IMR-90 (cell line): ENCODE results near the gene PPARG. TPM values are rescaled to one million over a fixed set of nuclear protein-coding genes. Genes with fewer than 3 reads are reported as not detected.

ENCODE experiments used
- ATAC-seq: fragments of 200-7000 bp; cut with Tn5 transposase; 2 replicates; pipeline ENCODE4 v1.9.1; 2020; ENCODE audit warnings: low read depth, mild to moderate bottlenecking, moderate library complexity
- BruUV-seq: library from RNA; stranded (reverse); fragments of 400-500 nt; replicated peaks from 2 replicates; lab custom pipeline; 2021; lab: Mats Ljungman, UMichigan
- CTCF ChIA-PET: fragments of 300-600 bp; formaldehyde crosslinking; extraction: SDS; loops from one replicate; lab custom pipeline; 2021; ENCODE audit warnings: antibody characterized with exemption; lab: Yijun Ruan, JAX
- POLR2A ChIA-PET: fragments of 300-600 bp; sonication (Branson Sonifier 250); formaldehyde crosslinking; loops from one replicate; lab custom pipeline; 2022; ENCODE audit warnings: antibody characterized with exemption; ENCODE audit not compliant: unreplicated experiment; lab: Charles Lee
- DNase-seq: peaks from one replicate; pipeline ENCODE4 v3.0.0; 2013
- H2AFZ ChIP-seq: replicated peaks from 2 replicates; pipeline ENCODE3; 2013; ENCODE audit warnings: low read length, mild to moderate bottlenecking; ENCODE audit not compliant: poor library complexity
- H2AK5ac ChIP-seq: 2 replicates; pipeline ENCODE4 v1.6.1; 2013; ENCODE audit warnings: low read depth, low read length, inconsistent platforms
- H2AK9ac ChIP-seq: replicated peaks from 2 replicates; pipeline ENCODE3; 2013; ENCODE audit warnings: mild to moderate bottlenecking, low read depth, low read length, moderate library complexity; ENCODE audit not compliant: poor library complexity
- H2BK120ac ChIP-seq: 2 replicates; pipeline ENCODE4 v1.6.1; 2013; ENCODE audit warnings: low read depth, low read length, inconsistent platforms
- H2BK15ac ChIP-seq: 3 replicates; pipeline ENCODE4 v1.6.1; 2013; ENCODE audit warnings: low read depth, low read length, inconsistent platforms
- H2BK20ac ChIP-seq: 2 replicates; pipeline ENCODE4 v1.6.1; 2013; ENCODE audit warnings: low read depth, mild to moderate bottlenecking, inconsistent platforms, low read length, moderate library complexity
- H2BK5ac ChIP-seq: 2 replicates; pipeline ENCODE4 v1.6.1; 2013; ENCODE audit warnings: mild to moderate bottlenecking, low read depth, low read length, inconsistent platforms; ENCODE audit not compliant: poor library complexity, severe bottlenecking
- H3K14ac ChIP-seq: replicated peaks from 2 replicates; pipeline ENCODE4 v1.6.1; 2013; ENCODE audit warnings: low read depth, low read length, inconsistent platforms
- H3K18ac ChIP-seq: 2 replicates; pipeline ENCODE4 v1.6.1; 2013; ENCODE audit warnings: low read depth, low read length, control low read depth
- H3K23ac ChIP-seq: 2 replicates; pipeline ENCODE4 v1.6.1; 2013; ENCODE audit warnings: low read depth, low read length, inconsistent platforms
- H3K27ac ChIP-seq: 2 replicates; pipeline ENCODE4 v1.5.1; 2013; ENCODE audit warnings: mild to moderate bottlenecking, control low read depth, low read length; ENCODE audit not compliant: insufficient read depth
- H3K27me3 ChIP-seq: 2 replicates; pipeline ENCODE4 v1.6.1; 2013; ENCODE audit warnings: low read length; ENCODE audit not compliant: control insufficient read depth, insufficient read depth
- H3K36me3 ChIP-seq: 2 replicates; pipeline ENCODE4 v1.6.1; 2013; ENCODE audit warnings: low read length, mixed read lengths; ENCODE audit not compliant: control insufficient read depth, insufficient read depth
- H3K4ac ChIP-seq: 2 replicates; pipeline ENCODE4 v1.6.1; 2013; ENCODE audit warnings: low read depth, low read length, inconsistent platforms
- H3K4me1 ChIP-seq: 2 replicates; pipeline ENCODE4 v1.6.1; 2013; ENCODE audit warnings: low read length, mixed read lengths; ENCODE audit not compliant: control insufficient read depth, insufficient read depth
- H3K4me2 ChIP-seq: 2 replicates; pipeline ENCODE4 v1.6.1; 2013; ENCODE audit warnings: low read depth, mild to moderate bottlenecking, control low read depth, low read length, moderate library complexity
- H3K4me3 ChIP-seq: 2 replicates; pipeline ENCODE4 v1.5.1; 2013; ENCODE audit warnings: low read depth, mild to moderate bottlenecking, control low read depth, low read length, moderate library complexity; ENCODE audit not compliant: insufficient read depth
- H3K56ac ChIP-seq: 2 replicates; pipeline ENCODE4 v1.6.1; 2013; ENCODE audit warnings: low read length, inconsistent platforms; ENCODE audit not compliant: insufficient read depth; ENCODE audit errors: extremely low read depth
- H3K79me1 ChIP-seq, 2 experiments: 2 replicates each; pipeline ENCODE4 v1.6.1; 2013; ENCODE audit warnings: low read length in 2 of 2, inconsistent platforms in 1 of 2, low read depth in 1 of 2
- H3K9ac ChIP-seq: 2 replicates; pipeline ENCODE4 v1.6.1; 2013; ENCODE audit warnings: low read depth, low read length, control low read depth
- H3K9me1 ChIP-seq: 2 replicates; pipeline ENCODE4 v1.6.1; 2013; ENCODE audit warnings: low read length, inconsistent platforms; ENCODE audit not compliant: insufficient read depth
- H3K9me3 ChIP-seq: 2 replicates; pipeline ENCODE4 v1.6.1; 2013; ENCODE audit warnings: low read length; ENCODE audit not compliant: control insufficient read depth, insufficient read depth
- H4K20me1 ChIP-seq: 2 replicates; pipeline ENCODE4 v1.6.1; 2013; ENCODE audit warnings: low read length, inconsistent platforms; ENCODE audit not compliant: insufficient read depth
- H4K5ac ChIP-seq: 2 replicates; pipeline ENCODE4 v1.6.1; 2013; ENCODE audit warnings: mild to moderate bottlenecking, low read depth, low read length, control low read depth
- H4K8ac ChIP-seq, 2 experiments: 2 replicates each; pipeline ENCODE4 v1.6.1; 2013; ENCODE audit warnings: low read depth in 2 of 2, low read length in 2 of 2, control low read depth in 1 of 2, inconsistent platforms in 1 of 2
- H4K91ac ChIP-seq: 2 replicates; pipeline ENCODE4 v1.6.1; 2013; ENCODE audit warnings: low read depth, low read length, inconsistent platforms; ENCODE audit not compliant: insufficient read depth
- BHLHE40 ChIP-seq: fragments of 150-350 bp; IDR thresholded peaks from 2 replicates; pipeline ENCODE4 v1.6.1; 2016; ENCODE audit warnings: mild to moderate bottlenecking, low read depth, low read length
- CEBPB ChIP-seq: IDR thresholded peaks from 2 replicates; pipeline ENCODE4 v1.6.1; 2012; ENCODE audit warnings: low read depth, low read length, improper control_type of control experiment
- CHD1 ChIP-seq: IDR thresholded peaks from 2 replicates; pipeline ENCODE4 v1.6.1; 2012; ENCODE audit warnings: low read depth, low read length, improper control_type of control experiment
- FOS ChIP-seq: fragments of 150-350 bp; IDR thresholded peaks from 2 replicates; pipeline ENCODE4 v1.6.1; 2016; ENCODE audit warnings: low read depth, low read length
- MAFK ChIP-seq: IDR thresholded peaks from 2 replicates; pipeline ENCODE4 v1.6.1; 2012; ENCODE audit warnings: low read depth, low read length, improper control_type of control experiment
- MAZ ChIP-seq: IDR thresholded peaks from 2 replicates; pipeline ENCODE4 v1.6.1; 2012; ENCODE audit warnings: low read depth, mild to moderate bottlenecking, low read length, improper control_type of control experiment, moderate library complexity, borderline replicate concordance
- RAD21 ChIP-seq: IDR thresholded peaks from 2 replicates; pipeline ENCODE4 v1.6.1; 2012; ENCODE audit warnings: low read length, improper control_type of control experiment
- RCOR1 ChIP-seq: IDR thresholded peaks from 2 replicates; pipeline ENCODE4 v1.6.1; 2012; ENCODE audit warnings: mild to moderate bottlenecking, low read length, improper control_type of control experiment; ENCODE audit not compliant: insufficient replicate concordance
- RFX5 ChIP-seq: IDR thresholded peaks from 2 replicates; pipeline ENCODE4 v1.8.0; 2012; ENCODE audit warnings: low read depth, mild to moderate bottlenecking, low read length, moderate library complexity
- SMC3 ChIP-seq: fragments of 150-350 bp; IDR thresholded peaks from 2 replicates; pipeline ENCODE4 v1.6.1; 2016; ENCODE audit warnings: low read depth, mild to moderate bottlenecking, antibody characterized with exemption, low read length, moderate library complexity
- WGBS, 2 experiments: methylation state at CpG; one replicate each; pipeline versions ENCODE4 v1.1.5 to v1.1.7; 2013; ENCODE audit warnings: missing lambda C conversion rate in 2 of 2; ENCODE audit not compliant: insufficient read length in 1 of 2; ENCODE audit errors: extremely low coverage in 2 of 2; 5-methylcytosine and 5-hydroxymethylcytosine counted together
- dilution Hi-C: fragments of 300-500 bp; cut with HindIII; formaldehyde crosslinking; loops from one replicate; pipeline ENCODE4 v1.14.3; 2018; ENCODE audit warnings: low sequenced_read_pairs; ENCODE audit not compliant: unreplicated experiment
- in situ Hi-C: fragments of 300-500 bp; cut with MboI; formaldehyde crosslinking; loops from 3 replicates; pipeline ENCODE4 v1.14.3; 2019; ENCODE audit warnings: low sequenced_read_pairs, inconsistent platforms, mixed read lengths
- intact Hi-C: fragments of 100-400 bp; cut with micrococcal nuclease; formaldehyde crosslinking; loops from 2 replicates; pipeline ENCODE4 v1.10.0; 2022
- polyA plus RNA-seq, 3 experiments: library from polyadenylated mRNA; depleted of rRNA; stranded (reverse); fragments of >200 nt; gene quantifications; 2 replicates each; pipeline ENCODE4 v1.2.3, GENCODE V29; 2012; ENCODE audit warnings: low replicate concordance in 1 of 3
- total RNA-seq: library from RNA; depleted of rRNA; stranded (reverse); fragments of >200 nt; gene quantifications from 2 replicates; pipeline ENCODE4 v1.2.3, GENCODE V29; 2012
- TF ChIP-seq, protein P1 (sequence below): conservative IDR thresholded peaks from 2 replicates; pipeline ENCODE4 v1.5.1; 2012; ENCODE audit warnings: mild to moderate bottlenecking, low read depth, low read length, improper control_type of control experiment

The PPARG gene
- total and polyA plus RNA-seq, 2 of the 4 experiments (the other 2 are of a cell fraction), result 11.2 to 23.8 TPM

GRCh38 chr3:12472000-12472610, 183.2 kb downstream of the PPARG start:
- Histone ChIP-seq H3K4me3 (no peak overlapping the region), H3K4ac (peak overlapping the region; percentile 2; the same call in 1 of the 2 replicates), H2BK15ac (0 out of 3 replicates have a peak overlapping the region, but pooled peaks have one; percentile 2), H2AK9ac (no peak overlapping the region), H4K91ac (peak overlapping the region; percentile 18; the same call in 1 of the 2 replicates), H2AFZ (no peak overlapping the region), H2AK5ac (peak overlapping the region; percentile 25; the same call in 1 of the 2 replicates), H2BK120ac (peak overlapping the region; percentile 18; the same call in 1 of the 2 replicates), H3K56ac (no peak overlapping the region), H3K27me3 (no peaks in the 10 kb centered on the region; the same call in 1 of the 2 replicates), H3K4me2 (no peak overlapping the region), H3K9me3 (no peaks in the 10 kb centered on the region), H4K20me1 (no peaks in the 10 kb centered on the region), H3K9me1 (peaks cover 7% of the 10 kb centered on the region; the same call in 1 of the 2 replicates), H2BK5ac (no peak overlapping the region), H3K79me1 (no peaks in the 10 kb centered on the region), H3K9ac (no peak overlapping the region), H3K14ac (no peak overlapping the region), H3K23ac (no peak overlapping the region), H3K36me3 (no peaks in the 10 kb centered on the region), H4K5ac (no peak overlapping the region), H3K4me1 (peaks cover 8% of the 10 kb centered on the region), H4K8ac (no peak overlapping the region), H3K18ac (no peak overlapping the region), H2BK20ac (no peak overlapping the region), H3K27ac (no peak overlapping the region)
- dilution Hi-C loops, result no loop called here
- in situ Hi-C loops, result loop anchor here (10.0 kb wide), 1 partner anchor 297 kb away; no protein-coding TSS in a partner anchor
- BruUV-seq, result no TSS peak
- POLR2A ChIA-PET, result interaction anchor here (0.7 kb wide), 1 partner anchor 29 kb away, joined by 3 read pairs; no protein-coding TSS in a partner anchor
- intact Hi-C loops, result no loop called here
- TF ChIP-seq CHD1 (no peak), RAD21 (no peak), MAFK (no peak), CEBPB (no peak), FOS (no peak), MAZ (no peak), SMC3 (no peak), BHLHE40 (no peak), RCOR1 (no peak), RFX5 (no peak)
- TF ChIP-seq, protein P1, sequence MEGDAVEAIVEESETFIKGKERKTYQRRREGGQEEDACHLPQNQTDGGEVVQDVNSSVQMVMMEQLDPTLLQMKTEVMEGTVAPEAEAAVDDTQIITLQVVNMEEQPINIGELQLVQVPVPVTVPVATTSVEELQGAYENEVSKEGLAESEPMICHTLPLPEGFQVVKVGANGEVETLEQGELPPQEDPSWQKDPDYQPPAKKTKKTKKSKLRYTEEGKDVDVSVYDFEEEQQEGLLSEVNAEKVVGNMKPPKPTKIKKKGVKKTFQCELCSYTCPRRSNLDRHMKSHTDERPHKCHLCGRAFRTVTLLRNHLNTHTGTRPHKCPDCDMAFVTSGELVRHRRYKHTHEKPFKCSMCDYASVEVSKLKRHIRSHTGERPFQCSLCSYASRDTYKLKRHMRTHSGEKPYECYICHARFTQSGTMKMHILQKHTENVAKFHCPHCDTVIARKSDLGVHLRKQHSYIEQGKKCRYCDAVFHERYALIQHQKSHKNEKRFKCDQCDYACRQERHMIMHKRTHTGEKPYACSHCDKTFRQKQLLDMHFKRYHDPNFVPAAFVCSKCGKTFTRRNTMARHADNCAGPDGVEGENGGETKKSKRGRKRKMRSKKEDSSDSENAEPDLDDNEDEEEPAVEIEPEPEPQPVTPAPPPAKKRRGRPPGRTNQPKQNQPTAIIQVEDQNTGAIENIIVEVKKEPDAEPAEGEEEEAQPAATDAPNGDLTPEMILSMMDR, result no peak
- WGBS, 2 experiments, result 80% methylated on average over 1 of the region's 11 CpGs; no CpG with 5 or more reads in 1 of the 2 experiments
- CTCF ChIA-PET, result no interaction called here
- DNase-seq, result no peak
- ATAC-seq, result no peak
